Measurements from ENCODE around the gene ITGB2.
"Not testable (repeated sequence)": the region's sequence is repeated elsewhere in the genome, so short reads cannot be mapped to it uniquely, and the experiment has no call there.

ITGB2 gene

GRCh38 chr21:44940116-44940631 lies 19.5 kb upstream of the ITGB2 start:
- DNase-seq: no peak

GRCh38 chr21:44939532-44940115 lies 18.9 kb upstream of the ITGB2 start, which contains the start of gene SLX9:
SLX9 (plus strand) TSS chr21:44940029; CDS start chr21:44940058, 29 bp downstream.
- peak; percentile 67 for DNase-seq

GRCh38 chr21:44938772-44939531 lies 18.3 kb upstream of the ITGB2 start:
- no peak for DNase-seq

GRCh38 chr21:44935533-44935927 lies 14.8 kb upstream of the ITGB2 start:
- no peak for DNase-seq

- no peak for DNase-seq
Observed at GRCh38 chr21:44934797-44935532, 14.3 kb upstream of the ITGB2 start.

- no peak for DNase-seq
Observed at GRCh38 chr21:44934276-44934675, 13.6 kb upstream of the ITGB2 start.

GRCh38 chr21:44933918-44934260 lies 13.2 kb upstream of the ITGB2 start:
- DNase-seq: no peak

GRCh38 chr21:44933199-44933917 lies 12.7 kb upstream of the ITGB2 start:
- no peak for DNase-seq

GRCh38 chr21:44932408-44933181 lies 11.9 kb upstream of the ITGB2 start:
- DNase-seq: peak; percentile 65

GRCh38 chr21:44931501-44932407 lies 11.1 kb upstream of the ITGB2 start:
- DNase-seq: no peak

- DNase-seq: no peak
Observed at GRCh38 chr21:44931137-44931500, 10.4 kb upstream of the ITGB2 start.

GRCh38 chr21:44930543-44930981 lies 9.9 kb upstream of the ITGB2 start:
- peak; percentile 59 for DNase-seq

- DNase-seq: no peak
Observed at GRCh38 chr21:44929799-44930542, 9.3 kb upstream of the ITGB2 start.

- DNase-seq: no peak
Observed at GRCh38 chr21:44929242-44929798, 8.6 kb upstream of the ITGB2 start.

- not testable (repeated sequence) for DNase-seq
Observed at GRCh38 chr21:44928500-44929241, 8.0 kb upstream of the ITGB2 start.

GRCh38 chr21:44927587-44928461 lies 7.1 kb upstream of the ITGB2 start:
- peak; percentile 75 for DNase-seq

- no peak for DNase-seq
Observed at GRCh38 chr21:44927259-44927586, 6.5 kb upstream of the ITGB2 start.
